GM21737 (cell line): ENCODE data around the gene LDB3.

Experiments
- ATAC-seq: cut with Tn5 transposase; IDR thresholded peaks from one replicate; pipeline ENCODE4 v1.9.1; 2021; ENCODE audit warnings: mild to moderate bottlenecking, moderate library complexity; ENCODE audit not compliant: unreplicated experiment

The LDB3 gene

DNA sequence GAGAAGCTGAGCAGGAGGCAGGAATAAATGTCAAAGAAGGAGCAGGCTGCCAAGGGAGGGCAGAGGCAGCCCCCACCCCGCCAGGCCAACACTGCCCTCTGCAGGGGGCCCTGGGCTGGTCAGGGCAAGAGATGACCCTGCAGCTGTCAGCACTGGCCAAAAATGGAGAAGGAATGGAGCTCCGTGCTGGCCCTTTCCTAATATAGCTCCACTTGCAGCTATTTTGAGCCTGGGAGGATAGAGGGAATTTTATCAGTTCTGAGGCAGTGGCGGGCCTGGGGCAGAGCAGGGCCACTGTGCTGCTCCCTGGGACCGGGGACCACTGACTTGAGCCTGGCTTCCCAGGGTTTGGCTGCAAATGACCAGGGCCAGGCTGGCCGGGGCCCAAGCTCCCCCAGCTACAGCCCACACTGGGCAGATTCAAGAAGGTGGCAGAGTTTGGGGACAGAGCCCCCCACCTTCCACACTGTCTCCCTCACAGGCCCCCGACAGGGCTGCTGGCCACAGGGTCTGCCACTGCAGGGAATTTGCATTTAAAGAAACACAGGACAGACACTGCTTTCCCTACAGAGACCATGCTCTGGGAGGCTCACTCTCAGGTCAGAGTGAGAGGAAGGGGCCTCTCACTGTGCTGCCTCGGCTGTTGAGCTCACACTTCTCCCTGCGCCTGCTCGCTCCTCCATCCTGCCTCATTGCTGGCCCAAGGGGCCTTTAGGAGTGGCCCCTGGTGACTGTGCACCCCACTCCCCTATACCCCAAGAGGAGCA lies 16.2 kb downstream of the LDB3 start:
- ATAC-seq = no peak

DNA sequence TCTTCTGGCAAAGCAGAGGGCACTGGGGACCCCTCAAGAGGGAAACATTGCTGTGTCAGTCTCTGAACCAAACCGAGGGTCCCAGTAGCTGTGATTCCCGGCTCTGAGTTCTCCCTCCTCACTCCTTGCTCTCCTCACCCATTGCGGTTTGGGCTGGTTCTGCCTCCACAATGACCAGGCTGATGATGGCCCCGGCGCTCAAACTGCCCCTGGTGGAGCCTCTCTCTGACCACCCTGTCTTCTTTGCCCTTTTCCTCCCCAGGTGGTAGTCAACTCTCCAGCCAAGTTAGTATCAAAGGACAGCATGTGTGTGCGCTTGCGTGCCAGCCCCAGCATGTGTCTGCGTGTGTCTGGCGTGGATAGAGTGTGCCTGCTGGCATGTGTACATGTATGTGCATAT lies 17.1 kb downstream of the LDB3 start:
- ATAC-seq = no peak

DNA sequence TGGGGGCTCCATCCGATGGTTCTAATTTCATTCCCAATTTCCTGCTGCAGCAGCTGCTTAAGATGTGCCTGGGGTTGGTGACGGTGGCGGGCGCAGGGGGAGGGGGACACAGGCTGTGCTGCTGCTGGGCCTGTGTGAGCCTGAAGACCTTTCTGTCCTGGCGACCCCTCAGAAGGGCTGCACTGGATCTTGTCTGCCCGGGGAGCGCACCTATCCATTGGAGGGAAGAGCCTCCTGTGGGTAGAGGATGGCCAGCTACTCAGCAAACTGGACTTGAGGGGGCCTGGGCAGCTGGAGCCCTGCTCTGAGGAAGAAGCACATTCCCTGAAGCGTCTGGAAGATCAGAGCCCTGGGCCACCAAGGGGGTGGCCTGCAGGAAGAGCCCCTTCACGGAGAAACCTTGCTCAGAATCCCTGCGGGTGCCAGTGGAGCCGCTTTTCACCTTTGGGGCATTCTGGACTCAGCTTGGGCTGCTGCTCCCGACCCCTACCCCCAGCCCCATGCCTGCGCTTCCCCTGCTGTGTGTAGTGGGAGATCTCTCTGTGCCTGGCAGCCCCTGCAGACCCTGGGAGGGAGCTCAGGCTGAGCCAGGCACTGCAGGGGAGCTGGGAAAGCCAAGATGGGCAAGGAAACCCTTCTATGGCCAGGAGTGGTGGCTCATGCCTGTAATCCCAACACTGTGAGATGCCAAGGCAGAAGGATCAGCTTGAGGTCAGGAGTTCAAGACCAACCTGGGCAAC lies 17.8 kb downstream of the LDB3 start:
- ATAC-seq = no peak

DNA sequence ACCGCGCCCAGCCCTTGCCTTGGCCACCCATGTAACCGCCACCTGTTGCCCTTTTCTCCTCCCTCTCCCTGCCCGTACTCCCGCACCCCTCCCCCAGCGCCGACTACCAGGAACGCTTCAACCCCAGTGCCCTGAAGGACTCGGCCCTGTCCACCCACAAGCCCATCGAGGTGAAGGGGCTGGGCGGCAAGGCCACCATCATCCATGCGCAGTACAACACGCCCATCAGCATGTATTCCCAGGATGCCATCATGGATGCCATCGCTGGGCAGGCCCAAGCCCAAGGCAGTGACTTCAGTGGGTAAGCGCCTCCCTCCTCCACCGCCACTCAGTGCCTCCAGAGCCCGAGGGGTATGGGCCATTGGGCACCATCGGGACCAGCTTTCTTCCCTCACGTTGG lies 18.7 kb downstream of the LDB3 start:
- ATAC-seq = no peak

DNA sequence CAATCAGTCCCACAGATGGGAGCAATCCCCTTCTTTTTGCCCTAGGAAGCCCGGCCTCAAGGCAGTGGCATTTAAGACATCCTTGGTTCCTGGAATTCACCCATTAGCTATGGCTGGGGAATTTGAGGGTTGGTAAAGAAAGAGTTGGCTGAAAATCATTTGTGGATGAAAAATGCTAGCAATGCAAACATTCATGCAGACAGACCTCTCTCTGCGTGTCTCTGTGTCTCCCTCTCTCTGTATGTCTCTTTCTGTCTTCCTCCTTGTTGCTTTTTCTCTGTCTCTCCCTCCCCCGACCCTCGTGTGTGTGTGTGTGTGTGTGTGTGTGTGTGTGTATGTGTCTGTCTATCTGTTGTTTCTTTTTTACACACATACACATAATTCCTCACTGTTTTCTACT lies 19.4 kb downstream of the LDB3 start:
- no peak for ATAC-seq

DNA sequence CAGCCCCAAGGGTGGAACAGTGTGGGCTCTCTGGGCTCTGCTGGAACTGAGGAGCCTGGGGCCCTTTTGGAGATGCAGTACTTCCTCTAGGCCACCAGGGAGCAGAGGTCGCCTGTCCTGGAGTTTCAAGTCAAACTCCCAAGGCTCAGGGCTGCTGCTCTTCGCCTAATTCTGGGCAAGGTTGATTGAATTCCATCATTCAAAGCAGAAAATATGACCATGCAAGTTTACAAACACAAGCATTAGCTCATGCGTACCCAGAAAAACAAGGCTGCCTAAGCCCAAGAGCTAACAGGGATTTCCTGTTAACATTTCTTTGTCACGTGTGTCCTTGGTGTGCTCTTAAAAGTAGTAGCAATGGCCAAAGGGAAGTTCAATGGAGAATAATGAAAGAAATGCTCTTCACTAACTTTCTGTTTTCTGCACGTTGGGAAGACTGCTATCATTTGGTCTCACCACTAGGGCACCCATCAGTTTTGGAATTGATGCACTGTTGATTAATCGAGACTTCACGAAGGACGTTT lies 20.1 kb downstream of the LDB3 start:
- peak; percentile 70 for ATAC-seq

DNA sequence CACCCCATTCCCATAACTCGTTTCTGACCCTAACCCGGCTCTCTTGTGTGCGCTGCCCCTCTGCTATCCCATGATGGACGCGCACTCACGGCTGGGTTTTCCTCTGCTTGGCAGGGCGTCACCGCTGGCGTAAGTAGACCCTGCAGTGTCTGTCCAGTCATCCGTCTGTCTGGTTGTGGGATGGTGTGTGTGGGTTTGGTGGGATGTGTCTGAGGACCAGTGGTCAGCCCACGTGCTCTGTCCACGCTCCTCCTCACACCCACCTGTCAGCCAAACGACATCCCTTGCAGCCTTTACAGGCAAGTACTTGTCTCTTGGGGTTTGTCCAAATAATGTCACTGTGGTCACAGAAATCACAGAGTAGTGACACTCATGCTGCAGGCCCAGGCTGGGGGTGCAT lies 20.8 kb downstream of the LDB3 start:
- no peak for ATAC-seq

DNA sequence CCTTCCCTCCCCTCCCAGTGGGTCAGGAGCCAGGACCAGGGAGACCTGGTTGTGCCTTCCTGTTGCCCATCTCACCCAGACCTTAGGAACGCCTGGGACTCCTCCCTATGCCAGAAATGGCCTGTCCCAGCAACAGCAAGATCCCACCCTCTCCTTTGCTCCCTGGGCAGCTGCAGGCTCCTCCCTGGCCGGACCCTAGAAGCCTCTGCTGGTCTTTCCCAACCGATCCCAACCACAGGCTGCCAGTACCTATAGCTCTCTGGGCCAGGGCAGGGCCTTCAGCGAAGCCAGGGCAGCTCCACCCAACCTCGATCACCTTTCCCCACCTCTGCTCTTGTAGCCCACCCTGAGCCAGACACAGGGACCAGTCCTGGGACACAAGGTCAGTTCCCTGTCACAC lies 21.9 kb downstream of the LDB3 start:
- no peak for ATAC-seq

DNA sequence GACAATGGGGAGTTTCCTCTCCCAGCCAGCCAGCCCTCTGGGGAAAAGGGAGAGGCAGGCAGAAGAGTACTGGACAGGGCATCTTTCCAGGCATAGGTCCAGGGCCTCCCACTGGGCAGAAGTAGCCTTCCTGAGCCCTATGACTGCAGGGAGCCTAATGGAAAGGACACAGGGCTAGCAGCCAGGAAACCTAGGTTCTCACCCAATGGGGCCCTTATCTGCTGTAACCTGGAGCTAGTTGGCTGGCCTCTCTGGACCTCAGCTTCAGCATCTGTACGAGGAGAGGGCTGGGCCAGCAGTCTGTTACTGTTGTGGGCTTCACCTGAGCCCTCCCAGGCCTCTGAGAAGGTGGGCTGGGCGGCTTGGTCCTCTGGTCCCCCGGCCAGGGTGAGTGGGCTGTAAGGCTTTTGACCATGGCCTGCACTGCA lies 22.4 kb downstream of the LDB3 start:
- no peak for ATAC-seq

DNA sequence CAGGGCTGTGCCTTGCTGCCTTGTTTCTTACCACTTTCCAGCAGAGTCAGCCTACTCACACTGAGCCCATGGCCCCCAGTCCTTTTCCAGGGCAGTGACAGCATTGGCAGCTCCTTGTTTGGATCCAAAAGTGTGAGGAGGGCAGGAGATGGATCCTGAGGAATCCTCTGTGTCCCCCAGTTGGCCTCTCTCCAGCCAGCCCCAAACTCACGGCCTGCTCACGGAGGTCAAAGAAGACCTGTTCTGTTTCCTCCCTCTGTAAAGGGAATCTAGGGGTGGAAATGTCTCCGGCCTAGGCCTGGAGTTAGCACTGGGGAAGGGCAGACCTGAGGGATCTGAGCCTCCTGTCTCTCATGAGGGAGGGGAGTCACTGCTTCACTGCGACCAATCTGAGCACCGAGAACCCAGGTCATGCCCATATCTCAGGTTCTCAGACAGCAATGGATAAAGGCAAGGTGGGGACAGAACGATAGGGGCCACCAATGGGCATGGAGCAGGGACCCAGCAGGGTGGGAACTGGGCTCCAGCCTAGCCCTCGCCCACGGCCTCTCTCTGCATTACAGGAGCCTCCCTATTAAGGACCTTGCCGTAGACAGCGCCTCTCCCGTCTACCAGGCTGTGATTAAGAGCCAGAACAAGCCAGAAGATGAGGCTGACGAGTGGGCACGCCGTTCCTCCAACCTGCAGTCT lies 23.2 kb downstream of the LDB3 start:
- ATAC-seq = no peak

DNA sequence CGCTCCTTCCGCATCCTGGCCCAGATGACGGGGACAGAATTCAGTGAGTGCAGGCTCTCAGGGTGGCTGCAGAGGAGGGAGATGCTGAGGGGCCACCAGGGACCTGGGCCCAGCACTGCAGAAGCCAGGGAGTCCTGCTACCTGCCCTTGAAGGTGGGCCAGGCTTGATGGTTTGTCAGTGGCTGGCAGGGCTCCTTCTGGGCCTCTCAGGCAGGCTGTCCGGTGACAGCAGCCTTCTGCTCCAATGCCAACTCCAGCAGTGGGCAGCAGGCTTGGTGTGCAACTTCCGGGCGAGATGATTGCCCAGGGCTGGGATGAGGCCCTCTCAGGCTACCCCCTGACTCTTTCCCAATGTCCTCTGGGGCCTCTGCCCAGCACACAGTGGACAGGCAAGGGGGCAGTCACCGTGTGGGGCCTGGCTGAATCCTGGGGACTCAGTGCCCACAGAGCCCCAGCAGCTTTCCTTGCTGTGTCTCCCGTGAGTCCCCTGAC lies 23.8 kb downstream of the LDB3 start:
- ATAC-seq = no peak

DNA sequence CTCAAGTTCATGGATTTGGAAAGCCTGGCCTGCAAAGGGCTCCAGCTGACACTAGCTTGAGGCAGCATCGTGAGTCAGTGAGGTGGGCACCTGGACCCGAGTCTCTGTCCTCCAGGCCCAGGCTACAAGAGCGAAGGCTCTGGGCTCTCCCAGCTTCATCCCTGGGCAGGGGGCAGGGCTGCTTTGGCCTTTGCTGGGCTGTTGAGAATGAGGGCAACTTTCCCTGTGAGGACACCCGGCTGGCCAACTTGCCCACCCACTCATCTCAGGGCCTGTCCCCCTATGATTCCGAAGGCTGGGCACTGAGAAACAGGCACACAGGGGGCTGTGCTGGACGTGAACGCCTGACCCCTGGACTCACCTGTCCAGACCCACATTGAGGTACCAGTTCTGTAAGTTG lies 24.4 kb downstream of the LDB3 start:
- ATAC-seq = no peak

DNA sequence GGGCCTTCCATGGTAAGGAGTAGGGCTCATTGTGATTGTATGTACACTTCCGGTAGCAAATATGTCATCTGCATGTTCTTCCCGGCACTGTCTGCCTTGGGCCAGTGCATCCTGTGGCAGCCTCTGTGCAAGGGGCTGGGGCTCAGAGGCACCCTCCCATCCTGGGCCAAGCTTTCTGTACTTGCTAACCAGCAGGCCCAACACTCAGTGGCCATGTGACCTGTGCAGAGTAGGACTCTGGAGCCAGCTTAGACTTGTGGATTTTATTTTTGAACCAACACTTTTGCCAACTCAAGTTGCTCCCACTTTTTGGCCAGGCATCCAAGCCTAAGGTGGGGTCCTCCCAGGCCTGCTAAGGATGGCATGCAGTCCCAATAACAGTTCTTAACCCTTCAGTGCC lies 25.0 kb downstream of the LDB3 start:
- no peak for ATAC-seq

DNA sequence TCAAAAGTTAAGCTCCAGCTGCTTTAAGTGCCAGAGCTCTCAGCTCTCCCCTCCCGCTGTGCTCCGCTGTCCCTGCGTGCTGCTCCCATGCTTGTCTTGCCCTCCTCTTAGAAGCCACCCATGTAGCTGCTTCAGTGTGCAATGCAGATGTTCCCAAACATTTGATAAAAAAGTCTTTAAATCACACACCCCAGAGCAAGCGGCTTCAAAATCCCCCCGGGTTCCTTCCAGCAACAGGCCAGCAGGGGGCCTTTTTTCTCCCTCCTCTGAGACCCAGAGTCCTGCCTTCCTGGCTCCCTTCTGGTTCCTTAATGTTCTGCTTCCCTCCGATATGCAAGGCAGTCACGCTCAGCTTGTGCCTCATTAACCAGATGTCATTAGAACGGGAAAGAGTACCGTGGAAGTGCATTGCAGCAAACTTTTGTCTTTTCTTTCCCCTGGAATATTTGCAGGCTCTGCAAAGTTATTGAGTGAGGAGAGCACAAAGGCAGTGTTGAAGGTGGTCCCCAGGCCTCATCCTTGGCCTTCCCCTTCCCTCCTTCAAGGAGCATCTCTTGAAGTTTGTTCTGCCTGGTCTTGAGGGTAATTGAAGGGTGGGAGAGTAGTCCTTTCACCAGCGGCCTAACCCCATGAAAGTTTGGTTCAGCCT lies 25.5 kb downstream of the LDB3 start:
- no peak for ATAC-seq

DNA sequence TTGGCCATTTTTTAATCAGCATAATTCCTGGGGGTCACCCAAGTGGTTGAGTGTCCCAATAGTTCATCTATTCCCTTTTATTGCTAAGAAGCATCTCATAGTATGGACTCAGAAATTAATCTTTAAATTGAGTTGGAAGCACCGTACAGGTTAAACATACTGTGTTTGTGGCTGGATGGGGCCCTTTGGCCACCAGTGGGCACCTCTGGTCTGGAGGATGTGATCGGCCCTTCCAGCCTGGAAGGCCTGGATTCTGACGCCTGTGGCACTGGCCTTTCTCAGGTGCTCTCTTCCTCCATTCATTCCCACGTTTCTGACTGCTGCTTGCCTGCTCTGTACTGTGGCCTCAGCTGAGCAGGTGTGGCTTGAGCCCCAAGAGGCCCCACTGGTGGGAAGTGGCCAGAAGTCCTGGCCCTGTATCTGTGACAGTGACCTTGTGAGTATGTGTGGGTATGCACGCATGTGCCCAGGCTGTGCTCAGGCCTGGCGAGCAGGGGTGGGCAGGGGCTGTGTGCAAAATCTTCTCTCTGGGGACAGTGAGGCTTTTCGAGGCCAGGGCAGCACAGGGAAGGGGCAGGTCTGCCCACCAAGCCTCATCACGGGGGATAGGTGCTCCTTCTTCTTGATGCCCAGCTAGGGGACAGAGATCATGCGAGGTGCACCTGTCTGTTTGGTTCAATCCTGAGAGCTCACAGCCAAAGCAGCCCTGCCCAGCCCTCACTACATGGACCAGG lies 30.1 kb downstream of the LDB3 start:
- no peak for ATAC-seq

DNA sequence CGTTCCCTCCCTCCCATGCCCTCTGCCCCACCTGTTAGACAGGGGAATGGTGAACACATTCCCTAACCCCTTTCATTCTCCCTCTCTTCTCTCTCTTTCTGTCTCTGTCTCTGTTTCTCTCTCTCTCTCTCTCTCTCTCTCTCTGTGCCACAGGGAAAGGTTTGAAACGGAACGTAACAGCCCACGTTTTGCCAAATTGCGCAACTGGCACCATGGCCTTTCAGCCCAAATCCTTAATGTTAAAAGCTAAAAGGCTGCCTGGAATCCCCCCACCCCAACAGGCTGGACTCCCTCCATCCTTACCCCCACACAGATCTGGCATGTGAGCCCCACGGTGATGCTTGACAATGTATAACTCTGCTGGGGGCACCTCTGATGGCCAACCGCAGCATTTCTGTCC lies 30.8 kb downstream of the LDB3 start:
- ATAC-seq = no peak

DNA sequence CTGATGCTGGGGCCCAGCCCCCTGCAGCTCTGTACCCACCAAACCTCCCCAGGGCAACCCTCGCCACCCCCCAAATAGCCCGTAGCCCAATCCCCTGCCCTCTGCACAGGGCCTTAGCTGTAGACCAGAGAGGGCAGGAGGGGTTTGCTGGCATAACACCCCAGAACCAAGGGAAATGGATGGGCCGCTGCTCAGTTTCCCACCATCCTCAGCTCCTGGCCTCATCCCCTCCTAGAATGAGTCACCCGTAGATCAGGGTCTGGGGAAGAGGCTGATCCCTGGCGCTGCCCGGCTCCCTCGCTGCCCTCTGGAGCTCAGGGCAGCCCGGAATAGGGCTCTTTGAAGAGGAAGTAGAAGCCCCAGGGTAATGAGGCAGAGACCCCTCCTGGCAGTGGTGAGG lies 31.2 kb downstream of the LDB3 start:
- no peak for ATAC-seq

DNA sequence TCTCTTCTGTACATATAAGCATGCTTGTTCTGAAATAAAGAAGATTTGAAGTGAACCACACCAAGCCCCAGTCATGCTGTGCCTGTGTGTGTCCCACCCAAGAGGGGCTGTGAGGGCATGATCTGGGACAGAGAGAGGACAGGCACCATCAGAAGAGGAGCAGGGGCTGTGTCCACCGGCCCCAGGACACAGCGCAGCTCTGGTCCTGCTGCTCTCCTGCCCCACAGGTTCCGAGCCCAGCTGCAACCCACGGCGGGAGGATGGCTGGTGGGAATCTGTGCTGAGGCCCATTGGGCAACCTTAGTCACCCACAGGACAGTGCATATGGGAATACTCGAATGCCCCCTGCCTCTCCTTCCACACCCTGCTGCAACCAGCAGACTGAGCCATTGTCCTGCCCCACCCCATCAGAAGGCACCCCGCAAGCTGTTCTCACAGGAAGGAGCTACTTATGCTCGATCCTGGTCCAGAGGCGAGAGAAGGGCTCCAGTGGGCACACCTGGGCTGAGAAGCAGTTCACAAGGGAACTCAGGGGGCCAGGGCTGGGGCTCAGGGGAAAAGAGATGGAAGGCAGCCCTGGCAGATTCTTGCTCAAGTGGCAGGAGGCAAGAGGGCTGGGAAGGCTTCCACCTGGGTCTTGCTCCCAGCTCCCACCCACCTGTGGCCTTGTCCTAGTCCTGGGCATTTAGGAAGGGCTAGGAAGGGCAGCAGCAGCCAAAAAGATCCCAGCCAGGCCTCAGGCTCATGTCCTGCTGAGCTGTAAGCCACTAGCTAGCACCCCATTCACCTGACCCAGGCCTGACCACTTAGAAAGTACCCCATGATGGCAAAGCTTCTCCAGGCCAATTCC lies 31.9 kb downstream of the LDB3 start:
- no peak for ATAC-seq

DNA sequence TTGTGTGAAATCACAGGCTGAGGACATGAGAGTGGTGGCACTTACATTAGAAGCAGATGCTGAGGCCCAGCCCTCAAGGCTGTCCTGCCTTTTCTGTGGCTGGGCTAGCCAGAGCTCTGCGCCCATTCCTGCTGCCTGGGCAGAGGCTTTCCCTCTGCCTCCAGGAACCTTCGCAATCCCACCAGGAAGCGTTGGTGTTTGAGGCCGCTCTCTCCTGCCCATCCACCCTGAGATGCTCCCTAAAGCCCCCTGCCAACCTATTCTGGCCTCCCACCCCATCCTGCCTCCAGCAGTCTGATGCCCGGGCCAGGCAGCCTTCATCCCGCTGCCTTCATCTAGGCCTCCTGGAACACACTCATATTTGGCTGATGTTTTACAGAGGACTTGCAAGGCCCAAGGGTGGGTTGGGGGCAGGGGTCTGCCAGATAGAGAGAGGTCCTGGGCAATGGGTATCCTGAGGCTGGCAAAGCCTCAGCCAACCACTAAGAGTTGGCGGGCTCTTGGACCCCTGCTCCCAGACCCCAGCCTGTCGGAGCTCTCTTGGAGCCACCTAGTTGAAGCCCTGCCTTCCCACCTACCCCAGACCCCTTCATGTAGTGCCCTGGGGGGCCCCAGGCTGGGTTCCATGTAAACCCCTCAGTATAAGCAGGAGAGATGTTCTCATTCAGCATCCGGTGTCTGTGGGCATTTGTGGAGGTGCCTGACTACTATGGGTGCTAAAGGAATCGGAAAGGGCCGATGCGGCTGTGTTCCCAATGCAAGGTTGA lies 32.7 kb downstream of the LDB3 start:
- ATAC-seq = no peak
